NT2/D1 (cell line): ENCODE data around the gene CYTH3.

ENCODE experiments used
- SUZ12 ChIP-seq: IDR thresholded peaks from 2 replicates; pipeline ENCODE4 v1.6.1; 2011; ENCODE audit not compliant: insufficient read length, insufficient read depth; ENCODE audit errors: extremely low read depth
- ZNF274 ChIP-seq: IDR thresholded peaks from 2 replicates; pipeline ENCODE4 v1.6.1; 2011; ENCODE audit warnings: mild to moderate bottlenecking, low read depth, low read length

DNA sequence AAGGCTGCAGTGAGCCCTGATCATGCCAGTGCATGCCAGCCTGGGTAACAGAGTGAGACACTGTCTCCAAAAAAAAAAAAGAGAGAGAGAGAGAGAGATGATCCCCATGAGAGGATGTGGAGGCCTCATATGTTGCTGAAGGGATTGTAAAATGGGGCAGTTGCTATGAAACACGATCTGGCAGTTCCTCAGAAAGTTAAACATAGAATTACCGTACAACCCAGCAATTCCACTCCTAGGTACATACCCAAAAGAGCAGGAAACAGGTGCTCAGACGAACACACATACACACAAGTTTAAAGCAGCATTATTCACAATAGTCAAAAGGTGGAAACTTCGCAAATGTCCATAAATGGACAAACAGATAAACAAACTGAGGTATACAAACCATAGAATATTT lies 27.4 kb upstream of the CYTH3 start:
- TF ChIP-seq SUZ12, result no peak
- TF ChIP-seq ZNF274, result no peak
